Measurements from ENCODE around the gene ELAC1. TPM values are rescaled to one million over a fixed set of nuclear protein-coding genes. Genes with fewer than 3 reads are reported as not detected.

The ELAC1 gene, protein sequence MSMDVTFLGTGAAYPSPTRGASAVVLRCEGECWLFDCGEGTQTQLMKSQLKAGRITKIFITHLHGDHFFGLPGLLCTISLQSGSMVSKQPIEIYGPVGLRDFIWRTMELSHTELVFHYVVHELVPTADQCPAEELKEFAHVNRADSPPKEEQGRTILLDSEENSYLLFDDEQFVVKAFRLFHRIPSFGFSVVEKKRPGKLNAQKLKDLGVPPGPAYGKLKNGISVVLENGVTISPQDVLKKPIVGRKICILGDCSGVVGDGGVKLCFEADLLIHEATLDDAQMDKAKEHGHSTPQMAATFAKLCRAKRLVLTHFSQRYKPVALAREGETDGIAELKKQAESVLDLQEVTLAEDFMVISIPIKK
- total RNA-seq (10 to 100 TPM in 1 of 2 donors, 1 to 10 TPM in 1; 7.3 to 10.8 TPM), polyA plus RNA-seq (ENCODE audit: insufficient read length in 2 of 2) (10 to 100 TPM; 13.1 to 14.2 TPM)
- long read RNA-seq, donor 1, transcript ELAC1-201 (4 exons, 2,235 nt) = major isoform, 11 of 22 reads
- long read RNA-seq, donor 1, transcript ELAC1-203 (4 exons, 694 nt) = minor isoform, 6 of 22 reads
- long read RNA-seq, donor 1, partial matches to known transcripts = 0 of 22 reads
- long read RNA-seq, donor 1, other reads (novel, unspliced or antisense) = 0 of 22 reads
- long read RNA-seq, donor 2, partial matches to known transcripts = 0 of 1 reads
- long read RNA-seq, donor 2, other reads (novel, unspliced or antisense) = 0 of 1 reads
- long read RNA-seq, donor 3, partial matches to known transcripts = 0 of 4 reads
- long read RNA-seq, donor 3, other reads (novel, unspliced or antisense) = 0 of 4 reads
- long read RNA-seq, donor 4, transcript ELAC1-201 (4 exons, 2,235 nt) = major isoform, 7 of 10 reads
- long read RNA-seq, donor 4, partial matches to known transcripts = 0 of 10 reads
- long read RNA-seq, donor 4, other reads (novel, unspliced or antisense) = 0 of 10 reads

DNA sequence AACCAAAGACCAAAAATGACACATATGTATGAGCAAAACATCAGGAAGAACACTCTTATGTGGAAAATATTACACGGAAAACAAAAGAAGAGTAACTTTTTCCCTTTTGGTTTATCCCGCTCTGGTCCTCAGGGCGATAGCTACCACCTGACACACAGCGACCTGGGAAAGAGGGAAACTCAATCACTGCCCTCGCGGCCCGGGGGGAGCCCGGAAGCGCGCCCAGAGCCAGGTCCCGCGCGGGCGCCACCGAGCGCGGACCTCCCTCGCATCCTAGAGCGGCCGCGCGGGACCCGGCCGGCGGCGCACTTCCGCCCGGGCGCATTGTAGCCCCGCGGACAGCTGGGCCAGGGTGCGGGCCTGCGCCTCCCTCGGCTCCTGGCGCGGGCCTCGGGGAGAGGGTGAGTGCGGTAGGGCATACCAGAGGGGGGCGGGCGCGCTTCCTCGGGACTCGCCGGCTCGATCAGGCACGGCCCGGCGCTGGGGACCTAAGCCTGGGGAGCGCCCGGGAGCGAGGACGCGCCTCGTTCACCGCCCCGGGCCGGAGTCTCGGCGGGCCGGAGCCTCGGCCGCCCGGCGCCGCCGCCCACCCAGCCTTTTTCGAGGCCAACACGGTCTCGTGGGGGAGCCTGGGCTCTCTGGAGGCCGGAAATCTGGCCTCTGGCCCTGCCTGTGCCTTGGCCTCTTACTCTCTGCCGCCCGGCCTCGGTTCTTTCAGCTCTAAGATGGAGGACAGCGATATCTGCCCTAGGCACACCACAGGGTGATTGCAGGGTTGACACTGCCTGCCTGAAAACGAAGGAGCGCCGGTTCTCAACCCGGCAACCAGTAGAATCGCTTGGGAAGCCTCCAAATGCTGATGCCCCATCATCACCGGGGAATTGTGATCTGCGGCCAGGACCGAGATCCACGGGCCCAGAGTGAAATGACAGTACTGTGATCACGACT, at the start of gene ELAC1:
Gene ELAC1 (plus strand): TSS at position 327 of the 948 bp plus-strand sequence. CDS start 6,365 bp downstream, outside the sequence.
- Histone ChIP-seq H3K4me1 (ENCODE audit: control insufficient read depth, insufficient read depth, low read length) (peaks cover 4% of the 10 kb centered on the region), H3K36me3 (ENCODE audit: control insufficient read depth, insufficient read depth, low read length) (no peaks in the 10 kb centered on the region), H3K9me3 (ENCODE audit: control insufficient read depth, insufficient read depth, low read length) (no peaks in the 10 kb centered on the region), H3K4me3 (ENCODE audit: low read depth, low read length) (peak within 1 kb of the TSS; percentile 77), H3K27ac (ENCODE audit: low read depth, low read length) (peak within 1 kb of the TSS; percentile 89), H3K27me3 (ENCODE audit: control insufficient read depth, insufficient read depth, low read length) (no peaks in the 10 kb centered on the region)
- peak; percentile 52 to 93 (median 68) for DNase-seq (ENCODE audit: low read depth in 4 of 6, low spot score in 6 of 6)
- WGBS (ENCODE audit: insufficient coverage) = under 1% methylated on average over 84 of the region's 84 CpGs

DNA sequence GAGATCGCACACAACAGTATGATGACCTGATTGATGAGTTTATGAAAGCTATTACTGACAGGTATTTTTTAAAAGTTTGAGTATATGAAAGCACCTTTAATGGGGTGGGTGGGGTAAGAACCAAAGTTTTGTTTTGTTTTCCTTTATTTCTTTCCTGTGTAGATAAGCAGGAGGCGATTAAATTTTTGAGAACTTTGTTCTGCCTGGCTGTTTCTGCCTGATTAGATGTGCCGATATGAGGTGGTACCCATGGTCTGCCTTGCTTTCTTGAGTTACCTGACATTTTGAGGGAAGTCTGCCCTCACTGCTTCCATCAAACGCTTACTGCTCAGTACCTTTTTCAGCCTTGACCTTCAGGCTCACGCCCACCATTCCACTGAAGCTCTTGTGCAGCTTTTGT, 49.7 kb upstream of the ELAC1 start:
- Histone ChIP-seq H3K27ac (ENCODE audit: low read depth, low read length) (no peak overlapping the region), H3K36me3 (ENCODE audit: control insufficient read depth, insufficient read depth, low read length) (peaks cover 15% of the 10 kb centered on the region), H3K4me3 (ENCODE audit: low read depth, low read length) (no peak overlapping the region), H3K27me3 (ENCODE audit: control insufficient read depth, insufficient read depth, low read length) (no peaks in the 10 kb centered on the region), H3K9me3 (ENCODE audit: control insufficient read depth, insufficient read depth, low read length) (no peaks in the 10 kb centered on the region), H3K4me1 (ENCODE audit: control insufficient read depth, insufficient read depth, low read length) (no peaks in the 10 kb centered on the region)
- no peak for DNase-seq (ENCODE audit: low read depth in 4 of 6, low spot score in 6 of 6)
- WGBS (ENCODE audit: insufficient coverage) = 100% methylated on average over 3 of the region's 5 CpGs

DNA sequence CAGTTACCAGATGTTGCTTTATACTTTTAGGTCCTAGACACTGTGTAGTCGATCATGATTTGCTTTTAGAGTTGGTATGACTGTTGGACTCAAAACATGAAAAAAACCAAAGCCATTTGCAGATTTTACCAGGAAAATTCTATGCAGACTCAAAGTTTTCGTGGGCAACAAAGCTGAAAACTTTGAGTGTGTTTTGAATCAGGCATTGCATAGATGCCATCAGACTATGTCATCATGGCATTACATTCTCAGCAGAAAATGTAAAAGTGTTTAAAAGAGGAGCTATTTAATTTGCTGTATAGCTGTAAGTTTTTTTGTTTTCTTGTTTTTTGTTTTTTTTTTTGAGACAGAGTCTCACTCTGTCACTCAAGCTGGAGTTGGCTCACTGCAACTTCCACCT, 43.5 kb upstream of the ELAC1 start:
- Histone ChIP-seq H3K36me3 (ENCODE audit: control insufficient read depth, insufficient read depth, low read length) (peaks cover 21% of the 10 kb centered on the region), H3K9me3 (ENCODE audit: control insufficient read depth, insufficient read depth, low read length) (peaks cover 6% of the 10 kb centered on the region), H3K4me3 (ENCODE audit: low read depth, low read length) (no peak overlapping the region), H3K27me3 (ENCODE audit: control insufficient read depth, insufficient read depth, low read length) (no peaks in the 10 kb centered on the region), H3K27ac (ENCODE audit: low read depth, low read length) (no peak overlapping the region), H3K4me1 (ENCODE audit: control insufficient read depth, insufficient read depth, low read length) (no peaks in the 10 kb centered on the region)
- DNase-seq (ENCODE audit: low read depth in 4 of 6, low spot score in 6 of 6) = no peak
- 100% methylated on average over 2 of the region's 2 CpGs for WGBS (ENCODE audit: insufficient coverage)

DNA sequence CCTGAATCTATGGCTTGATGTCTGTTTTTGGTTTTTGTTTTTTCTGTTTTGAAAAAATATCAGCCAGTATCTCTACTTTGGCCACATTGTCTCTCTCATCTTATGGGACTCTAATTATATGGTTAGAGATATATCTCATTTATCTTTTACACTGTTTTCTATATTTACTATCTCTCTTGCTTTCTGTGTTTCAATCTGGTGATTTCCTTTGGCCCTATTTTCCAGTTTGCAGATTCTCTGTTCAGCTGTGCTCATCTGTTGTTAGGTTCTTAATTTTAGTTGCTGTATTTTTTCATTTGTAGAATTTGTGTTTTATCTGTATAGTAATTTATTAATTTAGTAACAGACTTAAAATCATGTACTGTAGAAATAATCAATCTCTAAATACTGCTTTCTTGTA, 41.3 kb upstream of the ELAC1 start:
- peaks cover 6% of the 10 kb centered on the region for H3K9me3 ChIP-seq (ENCODE audit: control insufficient read depth, insufficient read depth, low read length)
- H3K27ac ChIP-seq (ENCODE audit: low read depth, low read length) = no peak overlapping the region
- no peaks in the 10 kb centered on the region for H3K4me1 ChIP-seq (ENCODE audit: control insufficient read depth, insufficient read depth, low read length)
- H3K36me3 ChIP-seq (ENCODE audit: control insufficient read depth, insufficient read depth, low read length) = peaks cover 19% of the 10 kb centered on the region
- DNase-seq (ENCODE audit: low read depth in 4 of 6, low spot score in 6 of 6) = no peak
- no peak overlapping the region for H3K4me3 ChIP-seq (ENCODE audit: low read depth, low read length)
- no peaks in the 10 kb centered on the region for H3K27me3 ChIP-seq (ENCODE audit: control insufficient read depth, insufficient read depth, low read length)

DNA sequence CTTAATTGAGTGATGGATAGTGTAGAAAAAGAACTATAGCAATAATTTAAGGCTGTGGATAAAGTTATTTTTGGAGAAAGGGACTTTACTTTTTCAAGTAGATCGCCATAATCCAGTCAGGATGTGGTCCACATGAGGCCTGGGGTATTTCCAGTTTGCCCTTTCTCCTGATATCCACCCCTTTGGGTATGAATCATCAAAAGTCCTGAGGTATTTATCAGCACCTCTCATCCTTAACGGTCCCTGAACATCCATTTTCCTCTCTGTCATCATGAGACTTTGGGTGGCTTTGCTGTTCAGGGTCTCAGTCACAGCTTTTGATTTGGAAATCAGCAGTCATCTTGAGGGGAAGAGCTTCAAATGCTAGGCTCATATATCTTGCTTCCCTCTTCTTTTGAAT, 39.3 kb upstream of the ELAC1 start:
- DNase-seq (ENCODE audit: low read depth in 4 of 6, low spot score in 6 of 6) = no peak
- Histone ChIP-seq H3K36me3 (ENCODE audit: control insufficient read depth, insufficient read depth, low read length) (peaks cover 17% of the 10 kb centered on the region), H3K4me3 (ENCODE audit: low read depth, low read length) (no peak overlapping the region), H3K27me3 (ENCODE audit: control insufficient read depth, insufficient read depth, low read length) (no peaks in the 10 kb centered on the region), H3K9me3 (ENCODE audit: control insufficient read depth, insufficient read depth, low read length) (peaks cover 6% of the 10 kb centered on the region), H3K27ac (ENCODE audit: low read depth, low read length) (no peak overlapping the region), H3K4me1 (ENCODE audit: control insufficient read depth, insufficient read depth, low read length) (no peaks in the 10 kb centered on the region)
- WGBS (ENCODE audit: insufficient coverage) = no CpG with 5 or more reads among the region's 2 CpGs

DNA sequence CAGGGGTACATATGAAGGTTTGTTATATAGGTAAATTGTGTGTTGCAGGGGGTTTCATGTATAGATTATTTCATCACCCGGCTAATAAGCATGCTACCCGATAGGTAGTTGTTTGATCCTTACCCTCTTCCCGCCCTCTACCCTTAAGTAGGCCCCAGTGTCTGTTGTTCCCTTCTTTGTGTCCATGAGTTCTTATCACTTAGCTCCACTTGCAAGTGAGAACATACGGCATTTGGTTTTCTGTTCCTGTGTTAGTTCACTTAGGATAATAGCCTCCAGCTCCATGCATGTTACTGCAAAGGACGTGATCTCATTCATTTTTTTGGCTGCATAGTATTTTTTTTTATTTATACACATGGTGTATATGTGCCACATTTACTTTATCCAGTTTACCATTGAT, 34.2 kb upstream of the ELAC1 start:
- WGBS (ENCODE audit: insufficient coverage) = 100% methylated on average over 1 of the region's 5 CpGs
- DNase-seq (ENCODE audit: low read depth in 4 of 6, low spot score in 6 of 6) = no peak
- H3K4me3 ChIP-seq (ENCODE audit: low read depth, low read length) = no peak overlapping the region

DNA sequence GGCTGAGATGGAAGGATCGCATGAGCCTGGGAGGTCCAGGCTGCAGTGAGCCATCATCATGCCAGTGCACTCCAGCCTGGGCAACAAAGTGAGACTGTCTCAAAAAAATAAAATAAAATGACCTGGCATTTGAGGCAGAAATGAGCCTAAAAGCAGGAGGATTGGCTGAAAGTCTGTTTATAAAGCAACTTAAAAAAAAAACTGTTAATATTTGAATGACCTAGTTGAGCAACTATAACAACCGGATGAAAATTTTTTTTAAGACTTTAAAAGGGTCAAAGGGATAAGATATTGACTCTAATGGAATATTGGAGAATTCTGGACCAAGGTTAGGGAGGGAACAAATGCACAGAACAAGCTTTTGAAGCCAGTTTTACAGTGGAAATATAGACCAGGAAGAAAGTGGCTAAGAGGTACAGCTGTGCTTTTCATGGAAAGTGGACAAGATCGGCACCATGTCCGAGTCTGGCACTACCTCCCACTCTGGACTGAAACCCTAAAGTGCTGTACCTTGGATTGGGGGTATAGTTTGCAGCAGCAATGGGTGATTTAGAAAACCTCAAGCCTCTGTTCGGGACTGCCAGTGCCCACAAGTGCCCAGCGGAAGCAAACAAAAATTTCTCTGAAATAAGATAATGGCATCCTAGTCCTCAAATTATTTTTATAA, 33.2 kb upstream of the ELAC1 start:
- Histone ChIP-seq H3K9me3 (ENCODE audit: control insufficient read depth, insufficient read depth, low read length) (no peaks in the 10 kb centered on the region), H3K27me3 (ENCODE audit: control insufficient read depth, insufficient read depth, low read length) (no peaks in the 10 kb centered on the region), H3K4me3 (ENCODE audit: low read depth, low read length) (no peak overlapping the region), H3K27ac (ENCODE audit: low read depth, low read length) (no peak overlapping the region), H3K4me1 (ENCODE audit: control insufficient read depth, insufficient read depth, low read length) (no peaks in the 10 kb centered on the region), H3K36me3 (ENCODE audit: control insufficient read depth, insufficient read depth, low read length) (peaks cover 2% of the 10 kb centered on the region)
- 91% methylated on average over 4 of the region's 6 CpGs for WGBS (ENCODE audit: insufficient coverage)
- no peak for DNase-seq (ENCODE audit: low read depth in 4 of 6, low spot score in 6 of 6)

More for the DNA sequence above, 34.2 kb upstream of the ELAC1 start:
- Histone ChIP-seq H3K27me3 (ENCODE audit: control insufficient read depth, insufficient read depth, low read length) (no peaks in the 10 kb centered on the region), H3K27ac (ENCODE audit: low read depth, low read length) (no peak overlapping the region), H3K9me3 (ENCODE audit: control insufficient read depth, insufficient read depth, low read length) (no peaks in the 10 kb centered on the region), H3K4me1 (ENCODE audit: control insufficient read depth, insufficient read depth, low read length) (no peaks in the 10 kb centered on the region), H3K36me3 (ENCODE audit: control insufficient read depth, insufficient read depth, low read length) (peaks cover 2% of the 10 kb centered on the region)

DNA sequence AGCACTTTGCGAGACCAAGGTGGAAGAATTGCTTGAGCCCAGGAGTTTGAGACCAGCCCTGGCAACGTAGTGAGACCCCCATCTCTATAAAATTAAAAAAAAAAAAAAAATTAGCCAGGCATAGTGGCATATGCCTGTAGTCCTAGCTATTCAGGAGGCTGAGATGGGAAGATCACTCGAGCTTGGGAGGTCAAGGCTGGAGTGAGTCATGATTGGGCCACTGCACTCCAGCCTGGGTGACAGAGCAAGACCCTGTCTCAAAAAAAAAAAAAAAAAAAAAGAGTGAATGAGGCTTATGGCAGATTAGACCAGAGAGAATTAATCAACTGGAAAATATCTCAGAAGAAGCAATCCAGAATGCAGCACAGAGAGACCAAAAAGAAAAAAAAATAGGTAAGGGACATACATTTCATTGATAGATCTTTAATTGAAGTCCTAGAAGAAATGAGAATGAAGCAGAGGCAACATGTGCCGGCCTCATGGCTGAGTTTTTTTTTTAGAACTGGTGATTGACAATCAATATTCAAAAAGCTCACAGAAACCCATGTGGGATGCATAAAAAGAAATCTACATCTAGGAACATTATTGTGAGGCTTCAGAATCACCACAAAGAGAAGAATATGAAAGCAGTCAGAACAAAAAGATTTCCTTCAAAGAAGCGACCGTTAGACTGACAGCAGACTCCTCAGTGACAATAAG, 32.2 kb upstream of the ELAC1 start:
- DNase-seq (ENCODE audit: low read depth in 4 of 6, low spot score in 6 of 6) = no peak
- H3K4me3 ChIP-seq (ENCODE audit: low read depth, low read length) = no peak overlapping the region
- H3K27ac ChIP-seq (ENCODE audit: low read depth, low read length) = no peak overlapping the region
- no peaks in the 10 kb centered on the region for H3K9me3 ChIP-seq (ENCODE audit: control insufficient read depth, insufficient read depth, low read length)
- H3K4me1 ChIP-seq (ENCODE audit: control insufficient read depth, insufficient read depth, low read length) = no peaks in the 10 kb centered on the region
- H3K36me3 ChIP-seq (ENCODE audit: control insufficient read depth, insufficient read depth, low read length) = peaks cover 2% of the 10 kb centered on the region
- no peaks in the 10 kb centered on the region for H3K27me3 ChIP-seq (ENCODE audit: control insufficient read depth, insufficient read depth, low read length)
- 80% methylated on average over 1 of the region's 6 CpGs for WGBS (ENCODE audit: insufficient coverage)

Measured in spinal cord (tissue), 10 donors.